ENCODE data around the gene FPR2. TPM values are rescaled to one million over a fixed set of nuclear protein-coding genes. Genes with fewer than 3 reads are reported as not detected.

Gene FPR2
- polyA plus RNA-seq, 1 donor from 2014 or later = not detected

- Histone ChIP-seq H3K9ac (ENCODE audit: low read length) (no peak overlapping the region), H3K36me3 (ENCODE audit: insufficient read depth, low read length) (no peaks in the 10 kb centered on the region), H3K27me3 (ENCODE audit: insufficient read depth, low read depth, low read length) (no peaks in the 10 kb centered on the region), H3K4me2 (ENCODE audit: low read length) (no peak overlapping the region), H3K79me2 (replicated peaks; ENCODE audit: insufficient read depth, low read length) (no peaks in the 10 kb centered on the region), H3K27ac (ENCODE audit: low read length) (no peak overlapping the region), H3K9me3 (ENCODE audit: low read length) (peaks cover 5% of the 10 kb centered on the region), H3F3A (ENCODE audit: insufficient read depth, low read length, poor library complexity, severe bottlenecking) (no peaks in the 10 kb centered on the region), H3K9me2 (ENCODE audit: insufficient read depth, low read length) (no peaks in the 10 kb centered on the region), H3K4me3 (ENCODE audit: low read length) (no peak overlapping the region), H2AFZ (ENCODE audit: low read depth, low read length) (no peak overlapping the region), H4K20me1 (ENCODE audit: insufficient read depth) (no peaks in the 10 kb centered on the region)
- TF ChIP-seq SMC3 (conservative IDR thresholded peaks at IDR 0.05; ENCODE audit: poor library complexity) = no peak
- TF ChIP-seq, protein P1, sequence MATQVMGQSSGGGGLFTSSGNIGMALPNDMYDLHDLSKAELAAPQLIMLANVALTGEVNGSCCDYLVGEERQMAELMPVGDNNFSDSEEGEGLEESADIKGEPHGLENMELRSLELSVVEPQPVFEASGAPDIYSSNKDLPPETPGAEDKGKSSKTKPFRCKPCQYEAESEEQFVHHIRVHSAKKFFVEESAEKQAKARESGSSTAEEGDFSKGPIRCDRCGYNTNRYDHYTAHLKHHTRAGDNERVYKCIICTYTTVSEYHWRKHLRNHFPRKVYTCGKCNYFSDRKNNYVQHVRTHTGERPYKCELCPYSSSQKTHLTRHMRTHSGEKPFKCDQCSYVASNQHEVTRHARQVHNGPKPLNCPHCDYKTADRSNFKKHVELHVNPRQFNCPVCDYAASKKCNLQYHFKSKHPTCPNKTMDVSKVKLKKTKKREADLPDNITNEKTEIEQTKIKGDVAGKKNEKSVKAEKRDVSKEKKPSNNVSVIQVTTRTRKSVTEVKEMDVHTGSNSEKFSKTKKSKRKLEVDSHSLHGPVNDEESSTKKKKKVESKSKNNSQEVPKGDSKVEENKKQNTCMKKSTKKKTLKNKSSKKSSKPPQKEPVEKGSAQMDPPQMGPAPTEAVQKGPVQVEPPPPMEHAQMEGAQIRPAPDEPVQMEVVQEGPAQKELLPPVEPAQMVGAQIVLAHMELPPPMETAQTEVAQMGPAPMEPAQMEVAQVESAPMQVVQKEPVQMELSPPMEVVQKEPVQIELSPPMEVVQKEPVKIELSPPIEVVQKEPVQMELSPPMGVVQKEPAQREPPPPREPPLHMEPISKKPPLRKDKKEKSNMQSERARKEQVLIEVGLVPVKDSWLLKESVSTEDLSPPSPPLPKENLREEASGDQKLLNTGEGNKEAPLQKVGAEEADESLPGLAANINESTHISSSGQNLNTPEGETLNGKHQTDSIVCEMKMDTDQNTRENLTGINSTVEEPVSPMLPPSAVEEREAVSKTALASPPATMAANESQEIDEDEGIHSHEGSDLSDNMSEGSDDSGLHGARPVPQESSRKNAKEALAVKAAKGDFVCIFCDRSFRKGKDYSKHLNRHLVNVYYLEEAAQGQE (IDR thresholded peaks at IDR 0.05; ENCODE audit: borderline replicate concordance) = no peak
- no peak for TF ChIP-seq EZH2 (IDR thresholded peaks at IDR 0.05; ENCODE audit: borderline replicate concordance, insufficient read depth, low read length, poor library complexity, severe bottlenecking)
- TF ChIP-seq MXI1 (conservative IDR thresholded peaks at IDR 0.05; ENCODE audit: poor library complexity, severe bottlenecking) = no peak
- no peak for TF ChIP-seq POLR2AphosphoS5 (IDR thresholded peaks at IDR 0.05)
- no peak for TF ChIP-seq TAF1 (IDR thresholded peaks at IDR 0.05; ENCODE audit: low read depth)
- TF ChIP-seq EP300 (conservative IDR thresholded peaks at IDR 0.05; ENCODE audit: poor library complexity, severe bottlenecking) = no peak
- TF ChIP-seq, protein P2, sequence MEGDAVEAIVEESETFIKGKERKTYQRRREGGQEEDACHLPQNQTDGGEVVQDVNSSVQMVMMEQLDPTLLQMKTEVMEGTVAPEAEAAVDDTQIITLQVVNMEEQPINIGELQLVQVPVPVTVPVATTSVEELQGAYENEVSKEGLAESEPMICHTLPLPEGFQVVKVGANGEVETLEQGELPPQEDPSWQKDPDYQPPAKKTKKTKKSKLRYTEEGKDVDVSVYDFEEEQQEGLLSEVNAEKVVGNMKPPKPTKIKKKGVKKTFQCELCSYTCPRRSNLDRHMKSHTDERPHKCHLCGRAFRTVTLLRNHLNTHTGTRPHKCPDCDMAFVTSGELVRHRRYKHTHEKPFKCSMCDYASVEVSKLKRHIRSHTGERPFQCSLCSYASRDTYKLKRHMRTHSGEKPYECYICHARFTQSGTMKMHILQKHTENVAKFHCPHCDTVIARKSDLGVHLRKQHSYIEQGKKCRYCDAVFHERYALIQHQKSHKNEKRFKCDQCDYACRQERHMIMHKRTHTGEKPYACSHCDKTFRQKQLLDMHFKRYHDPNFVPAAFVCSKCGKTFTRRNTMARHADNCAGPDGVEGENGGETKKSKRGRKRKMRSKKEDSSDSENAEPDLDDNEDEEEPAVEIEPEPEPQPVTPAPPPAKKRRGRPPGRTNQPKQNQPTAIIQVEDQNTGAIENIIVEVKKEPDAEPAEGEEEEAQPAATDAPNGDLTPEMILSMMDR (IDR thresholded peaks at IDR 0.05; ENCODE audit: poor library complexity, severe bottlenecking) = no peak
- TF ChIP-seq RAD21 (conservative IDR thresholded peaks at IDR 0.05) = no peak
Measured at GRCh38 chr19:51799034-51799773, 38.2 kb downstream of the FPR2 start.

DNA sequence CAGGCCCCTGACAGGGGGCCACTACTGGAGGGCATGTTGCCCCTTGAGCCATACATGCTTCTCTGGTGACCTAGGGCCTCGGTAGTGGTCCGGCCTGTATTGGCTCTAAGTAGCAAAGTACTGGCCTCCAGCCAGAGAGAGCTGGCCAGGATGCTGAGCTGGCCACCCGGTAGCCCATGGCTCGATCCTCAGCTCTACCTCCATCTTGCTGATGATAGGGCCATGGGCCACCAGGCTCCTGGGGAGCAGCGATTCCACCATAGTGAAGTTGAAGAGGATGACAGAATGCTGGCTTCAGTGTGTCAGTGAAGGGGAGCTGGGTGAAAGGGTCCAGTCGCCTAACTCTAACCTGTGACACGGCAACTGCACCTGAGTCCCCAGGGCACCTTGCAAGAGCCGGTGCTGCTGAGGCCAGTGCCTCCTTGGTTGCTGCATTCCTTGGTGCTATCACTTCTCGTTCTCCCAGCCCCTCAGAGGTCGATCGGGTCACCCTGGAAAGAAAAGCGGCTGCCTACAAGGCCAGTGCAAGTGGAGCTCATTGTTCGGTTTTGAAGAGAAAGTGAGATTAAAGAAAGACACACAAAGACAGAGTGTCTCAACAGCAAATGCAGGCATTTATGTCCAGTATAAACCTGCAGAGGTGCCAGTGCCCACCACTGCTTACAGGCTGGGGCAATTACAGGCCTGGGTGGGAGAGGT, 38.9 kb downstream of the FPR2 start:
- H3K4me3 ChIP-seq (ENCODE audit: low read length) = no peak overlapping the region
- H3K9me2 ChIP-seq (ENCODE audit: insufficient read depth, low read length) = no peaks in the 10 kb centered on the region
- H4K20me1 ChIP-seq (ENCODE audit: insufficient read depth) = no peaks in the 10 kb centered on the region
- no peaks in the 10 kb centered on the region for H3F3A ChIP-seq (ENCODE audit: insufficient read depth, low read length, poor library complexity, severe bottlenecking)
- no peaks in the 10 kb centered on the region for H3K79me2 ChIP-seq (replicated peaks; ENCODE audit: insufficient read depth, low read length)
- H3K9ac ChIP-seq (ENCODE audit: low read length) = no peak overlapping the region
- TF ChIP-seq TAF1 (IDR thresholded peaks at IDR 0.05; ENCODE audit: low read depth) (no peak), POLR2AphosphoS5 (IDR thresholded peaks at IDR 0.05) (no peak), EP300 (conservative IDR thresholded peaks at IDR 0.05; ENCODE audit: poor library complexity, severe bottlenecking) (no peak), EZH2 (IDR thresholded peaks at IDR 0.05; ENCODE audit: borderline replicate concordance, insufficient read depth, low read length, poor library complexity, severe bottlenecking) (no peak), SMC3 (conservative IDR thresholded peaks at IDR 0.05; ENCODE audit: poor library complexity) (no peak), MXI1 (conservative IDR thresholded peaks at IDR 0.05; ENCODE audit: poor library complexity, severe bottlenecking) (no peak), RAD21 (conservative IDR thresholded peaks at IDR 0.05) (no peak)
- TF ChIP-seq, protein P2 (IDR thresholded peaks at IDR 0.05; ENCODE audit: poor library complexity, severe bottlenecking) = no peak
- TF ChIP-seq, protein P1 (IDR thresholded peaks at IDR 0.05; ENCODE audit: borderline replicate concordance) = no peak
- no peak overlapping the region for H2AFZ ChIP-seq (ENCODE audit: low read depth, low read length)
- no peak overlapping the region for H3K4me2 ChIP-seq (ENCODE audit: low read length)
- no peak overlapping the region for H3K27ac ChIP-seq (ENCODE audit: low read length)
- H3K9me3 ChIP-seq (ENCODE audit: low read length) = peaks cover 5% of the 10 kb centered on the region
- H3K36me3 ChIP-seq (ENCODE audit: insufficient read depth, low read length) = no peaks in the 10 kb centered on the region
- H3K27me3 ChIP-seq (ENCODE audit: insufficient read depth, low read depth, low read length) = no peaks in the 10 kb centered on the region
